GM18870 (cell line): ENCODE data around the gene PNPLA3.
"Not testable (repeated sequence)": the region's sequence is repeated elsewhere in the genome, so short reads cannot be mapped to it uniquely, and the experiment has no call there.

Source experiments
- ATAC-seq: cut with Tn5 transposase; IDR thresholded peaks from one replicate; pipeline ENCODE4 v1.9.1; 2021; ENCODE audit warnings: moderate library complexity; ENCODE audit not compliant: unreplicated experiment

PNPLA3 gene

DNA sequence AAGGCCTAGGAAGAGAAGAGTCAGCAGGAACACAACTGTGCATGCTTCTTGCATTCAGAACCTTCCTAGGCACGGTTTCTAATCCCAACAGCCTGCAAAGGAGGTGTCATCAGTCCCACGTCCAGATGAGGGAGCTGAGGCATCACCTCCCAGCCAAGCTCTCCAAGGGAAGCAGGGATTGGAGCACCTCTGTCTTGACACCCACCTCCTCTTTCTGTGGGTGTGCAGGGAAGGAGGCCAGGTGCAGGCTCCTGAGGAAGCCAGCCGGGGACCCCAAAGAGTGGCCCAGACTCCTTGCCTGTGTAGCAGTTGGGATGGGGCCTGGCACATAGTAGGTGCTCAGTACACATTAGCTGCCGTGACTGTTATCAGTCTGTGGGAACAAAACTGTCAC lies 33.7 kb upstream of the PNPLA3 start:
- ATAC-seq: no peak

- no peak for ATAC-seq
These were observed 32.7 kb upstream of the PNPLA3 start for GRCh38 chr22:43890901-43891331.

DNA sequence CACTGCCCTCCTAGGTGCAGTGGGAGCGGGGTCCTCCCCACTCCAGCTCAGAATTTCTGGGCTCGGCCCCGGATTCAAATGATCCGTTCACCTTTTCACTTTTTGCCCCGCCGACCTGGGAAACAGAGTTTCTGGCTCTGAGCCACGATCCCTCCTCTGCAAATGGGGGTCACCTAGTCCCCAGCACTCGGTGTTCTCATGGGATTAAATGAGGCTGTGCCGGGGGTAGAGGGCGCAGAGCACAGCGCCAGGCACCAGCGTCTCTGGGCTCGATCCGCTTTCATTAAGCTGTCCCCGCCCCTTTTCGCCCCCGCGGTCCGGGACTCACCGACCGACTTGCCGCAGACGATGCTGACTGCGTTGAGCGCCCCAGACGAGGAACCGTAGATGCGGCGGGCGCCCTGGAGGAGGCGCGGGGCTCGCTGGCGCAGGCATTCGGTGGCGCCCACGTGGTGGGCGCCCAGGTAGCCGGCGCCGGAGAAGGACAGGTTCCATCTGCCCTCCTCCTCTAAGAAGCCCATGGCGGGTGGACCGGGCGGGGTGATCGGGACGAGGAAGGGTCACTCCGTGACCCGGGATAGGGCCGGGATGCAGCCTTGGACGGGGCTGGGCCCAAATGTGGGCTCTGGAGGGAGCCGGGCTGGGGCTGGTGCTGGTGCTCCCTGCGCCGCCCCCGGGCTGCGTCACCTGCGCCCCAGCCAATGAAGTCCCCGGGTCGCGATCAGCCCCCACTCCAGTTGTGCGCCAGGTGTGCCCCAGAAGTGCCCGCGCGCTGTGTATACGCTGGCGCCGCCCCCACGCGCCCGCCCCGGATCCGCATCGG lies 32.0 kb upstream of the PNPLA3 start, which contains the start of gene PNPLA5:
TSS of gene PNPLA5 (minus strand) at position 654 of the 823 bp plus-strand sequence. CDS start at position 521, 133 bp downstream.
- no peak for ATAC-seq

DNA sequence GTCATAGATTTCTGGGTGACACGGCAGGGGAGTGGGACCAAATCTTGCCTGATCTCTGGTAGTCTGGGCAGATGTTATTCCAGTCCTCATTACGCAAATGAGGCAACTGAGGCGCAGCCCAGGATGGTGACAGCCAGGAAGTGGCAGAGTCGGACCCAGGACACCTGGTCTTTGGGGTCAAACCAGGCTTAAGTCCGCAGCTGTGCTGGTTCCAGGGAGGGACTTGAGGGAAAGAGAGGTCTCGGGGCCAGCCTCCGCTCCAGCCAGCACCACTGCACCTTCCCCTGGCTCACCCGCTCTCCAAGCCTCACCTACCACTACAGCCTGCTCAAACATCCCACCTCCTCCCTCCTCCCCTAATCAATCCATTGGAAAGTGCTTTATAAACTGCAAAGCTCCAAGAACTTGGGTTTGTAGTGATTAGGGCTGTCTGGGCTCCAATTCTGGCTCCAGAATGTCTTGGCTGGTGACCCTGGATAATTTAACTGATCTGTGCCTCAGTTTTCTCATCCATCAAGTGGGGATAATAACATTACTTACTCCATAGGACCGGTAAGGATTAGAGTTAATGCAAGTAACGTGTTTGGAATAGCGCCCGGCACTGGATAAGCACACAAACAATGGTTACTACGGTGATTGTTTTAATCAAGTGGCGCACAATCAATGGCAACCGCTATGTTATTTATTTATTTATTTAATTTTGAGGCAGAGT lies 31.3 kb upstream of the PNPLA3 start:
- no peak for ATAC-seq

- no peak for ATAC-seq
These were observed 30.3 kb upstream of the PNPLA3 start for GRCh38 chr22:43893266-43893665.

- ATAC-seq: no peak
These were observed 29.5 kb upstream of the PNPLA3 start for GRCh38 chr22:43894122-43894521.

DNA sequence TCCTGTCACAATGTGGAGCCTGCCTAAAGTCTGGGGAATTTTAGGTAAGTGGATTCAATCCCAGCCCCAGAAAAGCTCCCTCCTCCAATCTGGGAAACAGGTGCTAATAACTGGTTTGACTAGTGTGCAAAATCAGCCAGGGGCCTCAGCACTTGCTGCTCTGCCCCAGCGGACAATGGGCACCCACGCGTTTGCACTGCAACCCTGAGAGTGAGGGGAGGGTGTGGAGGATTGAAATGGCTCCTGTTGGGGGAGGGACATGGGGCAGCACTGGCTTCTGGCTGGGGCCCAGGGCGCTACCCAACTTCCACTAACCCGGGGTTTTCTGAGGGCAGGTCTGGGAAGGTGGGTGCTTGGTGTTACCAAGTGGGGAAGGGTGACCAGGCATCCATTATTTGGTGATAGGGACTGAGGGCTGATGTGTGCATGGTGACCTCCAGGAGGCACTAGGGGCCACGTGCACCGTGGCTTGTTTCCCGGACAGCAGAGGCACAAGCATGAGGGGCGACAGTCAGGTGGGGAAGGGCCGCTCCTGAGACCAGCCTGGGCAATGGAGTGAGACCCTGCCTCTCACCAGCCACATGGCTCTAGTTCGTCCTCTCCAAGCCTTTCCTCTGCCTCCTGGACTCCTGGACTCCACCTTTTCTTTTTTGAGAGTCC lies 27.5 kb upstream of the PNPLA3 start:
- no peak for ATAC-seq

DNA sequence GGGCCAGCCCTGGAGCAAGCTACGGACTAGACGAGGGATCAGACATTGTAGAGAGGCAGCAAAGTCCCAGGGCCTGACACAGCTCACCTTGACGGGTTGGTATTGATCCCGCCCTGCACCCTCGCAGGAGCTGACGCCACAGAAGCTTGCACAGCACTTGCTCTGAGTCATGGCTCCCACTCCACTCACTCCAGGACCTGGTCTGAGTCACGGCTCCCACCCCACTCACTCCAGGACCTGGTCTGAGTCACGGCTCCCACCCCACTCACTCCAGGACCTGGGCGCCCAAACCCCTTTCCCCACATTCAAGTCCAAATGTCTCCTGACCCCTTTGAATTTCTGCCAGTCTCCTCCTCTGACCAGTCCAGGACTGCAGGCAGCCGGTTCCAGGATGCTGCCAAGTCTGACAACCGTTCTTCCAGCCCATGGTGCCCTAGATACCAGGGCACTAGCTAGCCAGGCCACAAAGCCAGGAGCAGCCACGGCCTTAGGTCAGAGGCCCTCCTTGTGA lies 25.8 kb upstream of the PNPLA3 start:
- no peak for ATAC-seq

DNA sequence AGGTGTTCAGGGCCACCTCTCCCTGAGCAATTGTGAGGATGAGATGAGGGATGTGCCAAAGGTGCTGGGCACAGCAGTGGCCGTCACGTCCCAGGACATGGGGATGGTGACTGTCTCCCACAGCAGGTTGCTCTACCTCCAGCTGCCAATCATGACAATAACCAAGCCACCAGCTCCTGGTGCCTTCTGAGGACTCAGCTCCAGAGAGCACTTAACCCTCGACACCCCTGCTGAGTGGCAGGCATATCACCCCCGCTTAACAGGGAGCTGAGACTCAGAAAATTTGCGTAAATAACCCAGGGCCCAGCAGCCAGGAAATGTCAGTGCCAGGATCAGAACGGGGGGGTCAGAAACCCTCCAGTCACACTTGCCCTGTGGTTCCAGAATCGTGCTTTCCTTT lies 23.4 kb upstream of the PNPLA3 start:
- no peak for ATAC-seq

DNA sequence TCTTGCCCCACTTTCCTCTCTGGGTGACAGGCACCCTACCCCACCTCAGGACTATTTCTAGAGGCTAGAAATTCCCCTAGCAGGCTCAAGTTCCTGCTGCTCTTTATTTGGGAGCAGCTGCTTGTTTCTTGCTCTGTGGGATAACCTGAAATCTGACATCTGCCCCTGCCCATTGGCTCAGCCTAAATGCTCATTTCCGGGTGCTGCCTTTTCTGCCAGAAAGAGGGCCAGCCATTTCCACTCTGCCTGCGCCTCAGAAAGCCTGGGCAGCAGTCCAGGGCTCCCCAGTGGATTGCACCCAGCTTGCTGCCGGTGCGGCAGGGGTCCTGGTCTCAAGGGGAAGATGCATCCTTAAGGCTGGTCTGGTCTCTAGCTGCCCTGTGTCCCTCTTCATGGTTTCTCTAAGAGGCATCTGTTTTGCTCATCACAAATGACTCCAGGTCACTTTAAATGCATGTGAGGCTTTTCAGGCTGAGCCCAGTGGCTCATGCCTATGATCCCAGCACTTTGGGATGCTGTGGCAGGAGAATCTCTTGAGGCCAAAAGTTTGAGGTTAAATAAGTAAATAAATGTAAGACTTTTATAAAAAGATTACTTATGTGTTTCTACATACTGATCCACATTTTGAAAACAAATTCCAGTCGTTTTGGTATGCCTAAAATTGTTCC lies 21.5 kb upstream of the PNPLA3 start:
- ATAC-seq: no peak

DNA sequence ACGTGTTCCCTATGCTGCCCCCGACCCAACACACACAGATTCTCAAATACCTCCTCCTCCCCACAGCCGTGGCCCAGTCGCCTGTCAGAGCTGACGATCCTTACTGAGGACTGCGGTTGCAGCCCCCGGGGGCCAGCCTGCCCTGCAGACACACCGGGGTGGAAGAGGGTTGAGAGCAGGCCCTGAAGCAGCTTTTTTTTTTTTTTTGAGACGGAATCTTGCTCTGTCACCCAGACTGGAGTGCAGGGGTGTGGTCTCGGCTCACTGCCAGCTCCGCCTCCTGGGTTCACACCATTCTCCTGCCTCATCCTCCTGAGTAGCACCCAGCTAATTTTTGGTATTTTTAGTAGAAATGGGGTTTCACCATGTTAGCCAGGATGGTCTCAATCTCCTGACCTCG lies 20.6 kb upstream of the PNPLA3 start:
- not testable (repeated sequence) for ATAC-seq

GRCh38 chr22:43904412-43904811 lies 19.2 kb upstream of the PNPLA3 start:
- not testable (repeated sequence) for ATAC-seq

GRCh38 chr22:43905681-43906080 lies 17.9 kb upstream of the PNPLA3 start:
- no peak for ATAC-seq

DNA sequence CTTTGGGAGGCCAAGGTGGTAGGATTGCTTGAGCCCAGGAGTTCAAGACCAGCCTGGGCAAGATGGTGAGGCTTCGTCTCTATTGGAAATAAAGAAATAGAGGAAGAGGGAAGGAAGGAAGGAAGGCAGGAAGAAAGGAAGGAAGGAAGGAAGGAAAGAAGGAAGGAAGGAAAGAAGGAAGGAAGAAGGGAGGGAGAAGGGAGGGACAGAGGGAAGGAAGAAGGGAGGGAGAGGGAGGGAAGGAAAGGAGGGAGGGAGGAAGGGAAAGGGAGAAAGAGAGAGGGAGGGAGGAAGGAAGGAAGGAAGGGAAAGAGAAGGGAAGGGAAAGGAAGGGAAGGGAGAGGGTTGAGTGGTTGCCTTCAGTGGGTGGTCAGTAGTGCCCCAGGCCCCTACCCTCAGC lies 13.9 kb upstream of the PNPLA3 start:
- no peak for ATAC-seq

- no peak for ATAC-seq
These were observed 13.4 kb upstream of the PNPLA3 start for GRCh38 chr22:43910178-43910695.

DNA sequence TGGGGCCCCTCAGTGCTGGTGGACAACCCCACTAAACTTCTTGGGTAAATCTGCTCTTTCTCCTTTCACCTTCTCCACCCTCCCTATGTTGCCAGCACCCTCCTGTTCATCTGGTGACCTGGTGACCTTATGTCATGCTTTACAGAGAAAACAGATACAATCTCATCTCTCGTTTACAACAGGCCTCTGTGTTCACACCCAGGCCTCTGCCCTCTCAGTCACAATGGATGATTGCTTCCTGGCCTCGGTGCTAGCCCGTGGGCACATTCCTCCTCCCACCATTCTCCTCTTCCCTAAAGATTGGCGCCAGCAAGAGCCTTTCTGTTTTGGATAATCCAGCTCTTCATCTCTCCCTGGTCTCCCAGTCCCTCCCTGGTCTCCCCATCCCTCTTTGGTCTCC lies 12.3 kb upstream of the PNPLA3 start:
- ATAC-seq: no peak

GRCh38 chr22:43917521-43917920 lies 6.1 kb upstream of the PNPLA3 start:
- no peak for ATAC-seq

GRCh38 chr22:43919106-43919973 lies 4.3 kb upstream of the PNPLA3 start:
- no peak for ATAC-seq

DNA sequence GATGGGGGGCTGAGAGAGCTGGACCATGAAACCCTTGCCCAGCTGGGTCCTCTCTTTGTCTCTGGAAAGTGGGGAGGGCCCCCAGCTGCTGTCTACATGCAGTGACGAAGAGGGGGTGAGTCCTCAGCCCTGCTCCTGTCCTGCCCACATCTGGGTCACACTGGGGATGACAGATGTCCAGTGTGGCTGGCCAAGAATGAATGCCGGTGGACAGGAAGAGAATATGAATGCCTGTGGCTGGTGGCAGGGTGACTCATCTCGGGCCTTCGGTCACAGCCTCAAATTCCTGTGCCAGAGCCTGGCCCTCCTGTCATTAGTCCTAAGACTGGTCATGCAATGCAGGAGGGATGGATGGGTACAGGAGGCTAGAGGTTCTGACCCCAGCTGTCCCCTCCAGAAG lies 2.2 kb upstream of the PNPLA3 start:
- no peak for ATAC-seq

GRCh38 chr22:43922123-43922522 lies 1.5 kb upstream of the PNPLA3 start:
- no peak for ATAC-seq
